GM12865 (cell line): ENCODE results near the gene UNKL.

ENCODE experiments used
- DNase-seq: peaks from one replicate; pipeline ENCODE4 v3.0.0; 2010; ENCODE audit warnings: low read depth
- H3K4me3 ChIP-seq: 2 replicates; pipeline ENCODE4 v1.5.1; 2011; ENCODE audit warnings: mild to moderate bottlenecking, low read depth, low read length, control low read depth
- TF ChIP-seq, protein P1 (sequence below): IDR thresholded peaks from 2 replicates; pipeline ENCODE4 v1.5.1; 2011; ENCODE audit warnings: low read length, control low read depth, low read depth, inconsistent platforms; ENCODE audit not compliant: insufficient read depth; ENCODE audit errors: missing control alignments

The UNKL gene

DNA sequence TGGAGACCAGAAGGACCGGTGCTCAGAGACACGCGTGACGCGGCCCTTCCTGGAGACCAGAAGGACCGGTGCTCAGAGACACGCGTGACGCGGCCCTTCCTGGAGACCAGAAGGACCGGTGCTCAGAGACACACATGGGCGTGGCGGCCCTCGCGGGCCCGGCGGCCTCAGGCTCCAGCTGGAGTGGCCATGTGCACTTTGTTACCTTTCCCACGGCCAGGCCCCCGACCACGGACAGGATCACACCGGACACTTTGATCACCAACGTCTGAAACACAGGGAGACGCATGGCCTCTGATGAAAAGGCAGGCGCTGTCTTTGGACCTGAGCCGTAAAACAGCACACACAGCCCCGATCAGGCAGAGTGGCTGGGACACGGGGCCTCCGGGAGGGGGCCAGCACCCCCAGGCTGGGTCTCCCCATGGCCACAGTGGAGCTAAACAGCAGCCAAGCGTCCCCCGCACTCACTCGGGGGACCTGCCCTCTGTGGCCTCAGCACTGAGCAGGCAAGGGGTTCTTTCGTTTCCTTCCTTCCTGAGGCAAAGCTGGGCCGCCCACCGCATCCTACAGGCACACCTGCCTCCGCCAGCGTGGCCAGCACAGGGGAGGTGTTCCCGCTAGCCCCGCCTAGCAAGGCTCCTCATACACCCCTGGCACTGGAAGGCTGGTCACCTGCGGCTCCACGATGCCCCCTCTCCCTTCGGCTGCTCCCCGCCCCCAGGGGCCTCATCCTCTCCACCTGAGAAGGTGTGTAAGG is 43.2 kb upstream of the UNKL start:
- no peak for DNase-seq

DNA sequence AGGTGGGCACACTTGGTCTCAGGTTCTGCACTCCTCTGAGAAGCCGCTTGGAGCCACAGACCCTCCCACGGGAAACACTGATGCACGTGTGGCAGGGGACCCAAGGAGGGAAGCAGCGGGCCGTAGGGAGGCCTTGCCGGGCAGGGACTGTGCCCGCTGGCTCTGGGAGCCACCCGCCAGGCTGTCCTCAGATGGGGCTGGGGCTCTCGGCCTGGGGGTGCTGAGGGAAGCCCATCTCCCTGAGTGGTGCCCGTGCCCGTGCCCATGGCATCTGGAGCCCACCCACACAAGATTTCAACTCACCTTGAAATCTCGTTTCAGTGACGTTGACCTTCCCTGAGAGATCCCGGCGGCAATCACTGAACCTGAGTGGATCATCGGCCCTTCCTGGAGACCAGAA is 42.4 kb upstream of the UNKL start:
- H3K4me3 ChIP-seq = no peak overlapping the region
- DNase-seq = no peak
- TF ChIP-seq, protein P1, sequence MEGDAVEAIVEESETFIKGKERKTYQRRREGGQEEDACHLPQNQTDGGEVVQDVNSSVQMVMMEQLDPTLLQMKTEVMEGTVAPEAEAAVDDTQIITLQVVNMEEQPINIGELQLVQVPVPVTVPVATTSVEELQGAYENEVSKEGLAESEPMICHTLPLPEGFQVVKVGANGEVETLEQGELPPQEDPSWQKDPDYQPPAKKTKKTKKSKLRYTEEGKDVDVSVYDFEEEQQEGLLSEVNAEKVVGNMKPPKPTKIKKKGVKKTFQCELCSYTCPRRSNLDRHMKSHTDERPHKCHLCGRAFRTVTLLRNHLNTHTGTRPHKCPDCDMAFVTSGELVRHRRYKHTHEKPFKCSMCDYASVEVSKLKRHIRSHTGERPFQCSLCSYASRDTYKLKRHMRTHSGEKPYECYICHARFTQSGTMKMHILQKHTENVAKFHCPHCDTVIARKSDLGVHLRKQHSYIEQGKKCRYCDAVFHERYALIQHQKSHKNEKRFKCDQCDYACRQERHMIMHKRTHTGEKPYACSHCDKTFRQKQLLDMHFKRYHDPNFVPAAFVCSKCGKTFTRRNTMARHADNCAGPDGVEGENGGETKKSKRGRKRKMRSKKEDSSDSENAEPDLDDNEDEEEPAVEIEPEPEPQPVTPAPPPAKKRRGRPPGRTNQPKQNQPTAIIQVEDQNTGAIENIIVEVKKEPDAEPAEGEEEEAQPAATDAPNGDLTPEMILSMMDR = no peak

More for the DNA sequence above, 43.2 kb upstream of the UNKL start:
- TF ChIP-seq, protein P1 = no peak
- no peak overlapping the region for H3K4me3 ChIP-seq

DNA sequence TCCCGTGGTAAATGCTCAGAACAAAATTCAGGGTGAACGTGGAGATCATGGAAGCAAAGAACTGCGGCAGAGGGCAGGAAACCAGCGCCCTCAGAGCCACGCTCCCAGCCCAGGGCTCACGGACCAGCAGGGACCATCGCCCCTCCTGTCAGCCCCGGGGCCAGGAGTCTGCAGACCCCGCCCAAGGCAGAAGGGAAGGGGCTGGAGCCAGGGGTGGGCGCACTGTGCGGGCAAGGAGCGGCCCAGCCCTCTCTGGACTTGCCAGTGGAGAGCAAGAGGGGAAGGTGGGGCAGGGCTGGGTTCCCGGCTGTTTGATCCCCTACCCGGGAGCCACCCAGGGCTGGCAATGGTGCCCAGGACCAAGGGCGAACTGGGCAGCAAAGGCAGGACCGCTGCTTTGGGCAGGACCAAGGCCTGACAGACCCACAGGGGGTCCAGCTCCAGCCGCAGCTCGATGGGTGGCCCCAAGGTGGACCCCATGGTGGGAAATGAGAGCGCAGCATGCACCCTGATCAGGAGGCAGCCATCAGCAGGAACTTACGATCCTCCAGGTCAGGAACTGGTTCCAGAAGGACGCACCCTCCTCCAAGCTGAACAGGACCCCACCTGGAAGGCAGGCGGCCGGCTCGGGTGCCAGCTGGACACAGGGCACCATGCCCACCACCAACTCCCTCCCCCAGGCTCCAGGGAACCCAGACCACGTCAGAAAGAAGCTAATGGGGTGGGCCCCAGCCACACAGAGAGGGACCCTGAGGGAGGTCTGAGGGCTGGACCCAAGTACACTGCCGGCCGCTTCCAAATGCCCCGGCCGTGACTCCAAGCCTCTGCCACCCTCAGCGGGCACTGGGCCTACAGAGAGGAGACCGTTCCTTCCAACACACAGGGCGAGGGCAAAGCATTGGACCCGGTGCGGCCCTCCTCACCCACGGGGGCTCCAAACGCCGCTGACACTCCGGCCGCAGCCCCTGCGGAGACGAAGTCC is 41.0 kb upstream of the UNKL start:
- TF ChIP-seq, protein P1 = no peak
- no peak overlapping the region for H3K4me3 ChIP-seq
- no peak for DNase-seq

DNA sequence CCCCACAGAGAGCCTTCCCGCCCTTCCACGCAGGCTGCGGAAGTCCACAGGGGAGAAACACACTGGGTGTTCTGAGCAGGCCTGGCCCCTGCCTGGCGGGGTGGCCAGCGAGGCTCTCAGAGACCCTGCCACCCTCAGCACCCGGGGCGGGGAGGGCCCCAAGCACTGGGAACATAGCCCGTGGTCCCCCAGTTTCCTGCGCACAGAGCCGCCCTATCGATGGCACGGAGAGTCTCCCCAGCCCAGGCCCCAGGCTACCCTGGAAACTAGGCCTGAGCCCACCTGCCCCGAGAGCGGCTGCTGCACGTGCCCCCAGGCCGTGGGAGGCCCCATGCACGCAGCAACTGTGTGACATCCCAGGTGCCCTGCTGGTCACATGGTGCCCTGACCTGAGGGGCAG is 40.1 kb upstream of the UNKL start:
- no peak overlapping the region for H3K4me3 ChIP-seq
- TF ChIP-seq, protein P1 = no peak
- DNase-seq = no peak

DNA sequence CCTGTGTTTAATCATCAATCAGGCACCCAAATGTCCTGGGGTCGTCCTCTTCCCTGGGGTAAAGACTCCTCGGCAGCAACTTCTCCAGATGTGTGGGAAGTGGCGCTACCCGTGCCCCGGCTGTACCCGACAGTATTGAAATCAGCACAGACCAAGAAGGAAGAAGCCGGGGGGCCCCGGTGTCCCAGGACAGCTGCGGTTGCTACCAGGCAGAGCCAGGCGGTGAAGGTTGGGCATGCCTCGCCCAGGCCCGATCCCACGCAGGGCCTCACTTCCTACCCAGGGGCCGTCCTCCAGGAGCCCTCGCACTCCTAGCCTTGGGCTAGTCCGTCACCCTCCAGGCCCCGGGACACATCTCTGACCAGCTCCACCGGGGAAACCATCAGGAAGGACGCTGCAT is 38.8 kb upstream of the UNKL start:
- no peak for DNase-seq
- no peak overlapping the region for H3K4me3 ChIP-seq
- TF ChIP-seq, protein P1 = no peak

DNA sequence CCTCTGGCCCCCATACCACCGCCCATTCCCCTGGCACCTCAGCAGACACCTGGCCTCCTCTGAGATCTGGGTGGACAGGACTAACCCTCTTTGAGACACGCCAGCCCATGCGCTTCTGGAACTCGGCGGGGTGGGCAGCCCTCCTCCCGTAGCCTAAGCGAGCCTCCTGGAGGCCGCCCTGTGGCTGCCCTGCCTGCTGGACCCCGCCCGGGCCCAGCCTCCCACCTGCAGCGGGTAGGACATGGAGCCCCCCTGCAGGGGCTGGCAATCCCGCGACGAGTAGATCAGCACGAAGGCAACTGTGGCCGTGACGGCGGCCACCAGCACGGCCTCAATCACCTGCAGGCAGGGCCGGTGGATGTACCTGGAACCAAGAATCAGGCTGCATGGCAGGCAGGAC is 38.0 kb upstream of the UNKL start:
- no peak overlapping the region for H3K4me3 ChIP-seq
- TF ChIP-seq, protein P1 = no peak
- no peak for DNase-seq
